HEK293 (cell line): ENCODE measurements around the gene GTF2F1.
"Not testable (repeated sequence)": the region's sequence is repeated elsewhere in the genome, so short reads cannot be mapped to it uniquely, and the experiment has no call there.

Source experiments
- CTCF ChIA-PET: fragments of 350-600 bp; formaldehyde crosslinking; extraction: SDS; loops from one replicate; lab custom pipeline; 2021; ENCODE audit warnings: antibody characterized with exemption; lab: Yijun Ruan, JAX
- POLR2A ChIA-PET: fragments of 300-600 bp; formaldehyde crosslinking; extraction: SDS; loops from one replicate; lab custom pipeline; 2020; ENCODE audit warnings: antibody characterized with exemption, inconsistent platforms; lab: Yijun Ruan, JAX
- H3K27ac ChIP-seq: fragments of 200-500 bp; sonication (Bioruptor generic); 2 replicates; pipeline ENCODE4 v1.5.1; 2014; ENCODE audit warnings: low read depth, low read length, control low read depth, inconsistent platforms; ENCODE audit errors: extremely low read depth
- H3K36me3 ChIP-seq, 2 experiments: fragments of 200-500 bp in 1 of 2; sonication (Bioruptor generic) in 1 of 2; 1 replicate in 1 of 2; 2 replicates in 1 of 2; pipeline ENCODE4 v1.5.1; 2014 to 2017; ENCODE audit warnings: inconsistent platforms in 2 of 2, low read length in 2 of 2; ENCODE audit not compliant: control insufficient read depth in 2 of 2, insufficient read depth in 1 of 2
- H3K4me1 ChIP-seq: fragments of 200-500 bp; sonication (Bioruptor generic); 2 replicates; pipeline ENCODE4 v1.5.1; 2014; ENCODE audit warnings: mild to moderate bottlenecking, low read length, inconsistent platforms; ENCODE audit not compliant: control insufficient read depth, insufficient read depth
- H3K4me3 ChIP-seq: 2 replicates; pipeline ENCODE4 v1.5.1; 2011; ENCODE audit warnings: low read depth, mild to moderate bottlenecking, control low read depth, low read length, moderate library complexity
- H3K9me3 ChIP-seq: fragments of 200-500 bp; sonication (Bioruptor generic); 2 replicates; pipeline ENCODE4 v1.5.1; 2014; ENCODE audit warnings: low read depth, low read length, inconsistent platforms; ENCODE audit not compliant: control insufficient read depth, insufficient read depth
- HOXC10 ChIP-seq: sonication (generic); formaldehyde crosslinking; IDR thresholded peaks from 2 replicates; pipeline ENCODE4 v1.8.1; 2023; ENCODE audit warnings: mild to moderate bottlenecking, missing genetic modification reagents
- KLF8 ChIP-seq: fragments of 450-650 bp; formaldehyde crosslinking; IDR thresholded peaks from 2 replicates; pipeline ENCODE4 v1.5.1; 2016; ENCODE audit warnings: missing biosample characterization, missing genetic modification characterization
- PATZ1 ChIP-seq: fragments of 450-650 bp; formaldehyde crosslinking; IDR thresholded peaks from 2 replicates; pipeline ENCODE4 v1.5.1; 2016; ENCODE audit warnings: missing biosample characterization, missing genetic modification characterization
- RBAK ChIP-seq: fragments of 450-650 bp; formaldehyde crosslinking; IDR thresholded peaks from 2 replicates; pipeline ENCODE4 v1.5.1; 2016; ENCODE audit warnings: missing biosample characterization, missing genetic modification characterization
- SCRT2 ChIP-seq: fragments of 450-650 bp; formaldehyde crosslinking; IDR thresholded peaks from 2 replicates; pipeline ENCODE4 v1.5.1; 2016; ENCODE audit warnings: missing biosample characterization, missing genetic modification characterization
- SP7 ChIP-seq: fragments of 450-650 bp; formaldehyde crosslinking; IDR thresholded peaks from 2 replicates; pipeline ENCODE4 v1.5.1; 2016; ENCODE audit warnings: missing biosample characterization, missing genetic modification characterization
- ZBTB20 ChIP-seq: fragments of 450-650 bp; formaldehyde crosslinking; IDR thresholded peaks from 2 replicates; pipeline ENCODE4 v1.5.1; 2016; ENCODE audit warnings: missing biosample characterization, missing genetic modification characterization
- ZIC2 ChIP-seq: fragments of 450-650 bp; formaldehyde crosslinking; IDR thresholded peaks from 2 replicates; pipeline ENCODE4 v1.5.1; 2016; ENCODE audit warnings: missing biosample characterization, missing genetic modification characterization
- ZNF366 ChIP-seq: fragments of 450-650 bp; formaldehyde crosslinking; conservative IDR thresholded peaks from 2 replicates; pipeline ENCODE4 v1.5.1; 2016; ENCODE audit warnings: missing biosample characterization, missing genetic modification characterization
- ZNF48 ChIP-seq: fragments of 450-650 bp; formaldehyde crosslinking; IDR thresholded peaks from 2 replicates; pipeline ENCODE4 v1.5.1; 2016; ENCODE audit warnings: missing biosample characterization, missing genetic modification characterization
- ZNF664 ChIP-seq: fragments of 450-650 bp; formaldehyde crosslinking; IDR thresholded peaks from 2 replicates; pipeline ENCODE4 v1.5.1; 2016; ENCODE audit warnings: missing biosample characterization, missing genetic modification characterization

Gene GTF2F1

GRCh38 chr19:6354098-6354674 lies 38.8 kb downstream of the GTF2F1 start:
- Histone ChIP-seq H3K36me3 (no peaks in the 10 kb centered on the region), H3K9me3 (no peaks in the 10 kb centered on the region), H3K27ac (no peak overlapping the region), H3K4me1 (no peaks in the 10 kb centered on the region), H3K4me3 (no peak overlapping the region)
- CTCF ChIA-PET: interaction anchor here (0.6 to 1.7 kb wide), 5 partner anchors 29 to 373 kb away, joined by 3 to 4 read pairs (median 4); no protein-coding TSS in a partner anchor
- no peak for TF ChIP-seq ZIC2 (tag by site-specific recombination)
- peak; percentile 19; the same call in 1 of the 2 replicates for TF ChIP-seq PATZ1 (tag by site-specific recombination)
- POLR2A ChIA-PET: no interaction called here

- ChIA-PET CTCF (interaction anchor here (1.3 to 1.7 kb wide), 2 partner anchors 134 to 184 kb away, joined by 4 to 6 read pairs; no protein-coding TSS in a partner anchor), POLR2A (no interaction called here)
- Histone ChIP-seq H3K36me3 (no peaks in the 10 kb centered on the region), H3K4me1 (no peaks in the 10 kb centered on the region), H3K9me3 (no peaks in the 10 kb centered on the region), H3K4me3 (no peak overlapping the region), H3K27ac (no peak overlapping the region)
- TF ChIP-seq RBAK: peak; percentile 69; the same call in 1 of the 2 replicates
- TF ChIP-seq ZBTB20 (tag by site-specific recombination): no peak
These were observed 40.4 kb downstream of the GTF2F1 start for GRCh38 chr19:6352381-6353165.

- H3K36me3 ChIP-seq: no peaks in the 10 kb centered on the region
- CTCF ChIA-PET: no interaction called here
These were observed 42.3 kb downstream of the GTF2F1 start for GRCh38 chr19:6350688-6351087.

GRCh38 chr19:6349271-6349670 lies 43.7 kb downstream of the GTF2F1 start:
- H3K9me3 ChIP-seq, H3K36me3 ChIP-seq, H3K4me1 ChIP-seq, H3K4me3 ChIP-seq, CTCF ChIA-PET, H3K27ac ChIP-seq: not testable (repeated sequence)
- POLR2A ChIA-PET: interaction anchor here (0.9 kb wide), 1 partner anchor 104 kb away, joined by 5 read pairs; no protein-coding TSS in a partner anchor
- peak; percentile 98 for TF ChIP-seq ZNF366 (tag by site-specific recombination)

More at GRCh38 chr19:6350688-6351087, 42.3 kb downstream of the GTF2F1 start:
- no peak for TF ChIP-seq SP7
- 0 out of 2 replicates have a peak, but pooled peaks have one; percentile 20 for TF ChIP-seq ZNF664 (tag by site-specific recombination)
- POLR2A ChIA-PET: no interaction called here
- H3K4me3 ChIP-seq: no peak overlapping the region
- H3K27ac ChIP-seq: no peak overlapping the region
- H3K4me1 ChIP-seq: no peaks in the 10 kb centered on the region
- no peaks in the 10 kb centered on the region for H3K9me3 ChIP-seq

GRCh38 chr19:6343462-6343861 lies 49.5 kb downstream of the GTF2F1 start:
- H3K4me1 ChIP-seq: no peaks in the 10 kb centered on the region
- ChIA-PET POLR2A (no interaction called here), CTCF (no interaction called here)
- no peaks in the 10 kb centered on the region for H3K36me3 ChIP-seq
- no peak overlapping the region for H3K4me3 ChIP-seq
- H3K9me3 ChIP-seq: no peaks in the 10 kb centered on the region
- TF ChIP-seq SCRT2 (peak; percentile 50), KLF8 (tag by site-specific recombination) (no peak), HOXC10 (CRISPR knock-in tag) (no peak), ZNF48 (tag by site-specific recombination) (no peak)
- no peak overlapping the region for H3K27ac ChIP-seq
